ENCODE measurements around the gene CD93.

CD93 gene

GRCh38 chr20:23072892-23073586 is 13.1 kb downstream of the CD93 start:
- H3K27me3 ChIP-seq = no peaks in the 10 kb centered on the region
- no peaks in the 10 kb centered on the region for H3K9me3 ChIP-seq
- no peaks in the 10 kb centered on the region for H3K4me1 ChIP-seq
- no peaks in the 10 kb centered on the region for H3K36me3 ChIP-seq
- no peak overlapping the region for H3K4me3 ChIP-seq
- no peak for DNase-seq
- intact Hi-C loops (cut with DNase I; ENCODE audit: low total_unique reads) = no loop called here
- TF ChIP-seq CTCF (IDR thresholded peaks at IDR 0.05) = no peak
- no peak overlapping the region for H3K27ac ChIP-seq

DNA sequence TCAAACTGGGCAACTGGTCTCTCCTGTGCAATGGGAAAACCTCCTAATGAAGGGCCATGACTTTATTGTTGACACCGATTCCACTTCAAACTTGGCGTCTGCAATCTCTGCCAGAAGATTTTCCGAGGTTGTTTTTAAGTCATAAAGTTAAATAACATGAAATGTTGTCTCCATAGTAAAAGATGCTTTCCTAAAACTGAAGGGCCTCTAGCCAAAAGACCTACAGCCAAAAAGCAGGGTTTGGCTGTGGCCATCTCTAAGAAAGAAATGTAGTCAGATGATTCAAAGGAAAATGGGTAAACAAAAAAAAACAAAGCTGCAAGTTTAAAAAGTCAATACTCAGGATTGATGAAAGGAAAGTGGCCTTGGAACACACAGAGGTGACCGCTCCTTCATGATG is 14.1 kb downstream of the CD93 start:
- H3K4me3 ChIP-seq = no peak overlapping the region
- H3K4me1 ChIP-seq = no peaks in the 10 kb centered on the region
- DNase-seq = no peak
- H3K27ac ChIP-seq = no peak overlapping the region
- H3K27me3 ChIP-seq = no peaks in the 10 kb centered on the region
- intact Hi-C loops (cut with DNase I; ENCODE audit: low total_unique reads) = no loop called here
- H3K36me3 ChIP-seq = no peaks in the 10 kb centered on the region
- TF ChIP-seq CTCF (IDR thresholded peaks at IDR 0.05) = no peak
- H3K9me3 ChIP-seq = no peaks in the 10 kb centered on the region

GRCh38 chr20:23071398-23071797 is 14.7 kb downstream of the CD93 start:
- DNase-seq = no peak
- TF ChIP-seq CTCF (IDR thresholded peaks at IDR 0.05) = no peak
- H3K9me3 ChIP-seq = no peaks in the 10 kb centered on the region
- no peaks in the 10 kb centered on the region for H3K4me1 ChIP-seq
- intact Hi-C loops (cut with DNase I; ENCODE audit: low total_unique reads) = no loop called here
- no peak overlapping the region for H3K4me3 ChIP-seq
- no peaks in the 10 kb centered on the region for H3K36me3 ChIP-seq
- H3K27me3 ChIP-seq = no peaks in the 10 kb centered on the region
- no peak overlapping the region for H3K27ac ChIP-seq

GRCh38 chr20:23069108-23069507 is 17.0 kb downstream of the CD93 start:
- no peak overlapping the region for H3K27ac ChIP-seq
- TF ChIP-seq CTCF (IDR thresholded peaks at IDR 0.05) = no peak
- H3K27me3 ChIP-seq = no peaks in the 10 kb centered on the region
- intact Hi-C loops (cut with DNase I; ENCODE audit: low total_unique reads) = no loop called here
- H3K36me3 ChIP-seq = no peaks in the 10 kb centered on the region
- no peak for DNase-seq
- no peaks in the 10 kb centered on the region for H3K9me3 ChIP-seq
- no peak overlapping the region for H3K4me3 ChIP-seq
- H3K4me1 ChIP-seq = no peaks in the 10 kb centered on the region

GRCh38 chr20:23068283-23068682 is 17.8 kb downstream of the CD93 start:
- Histone ChIP-seq H3K4me1 (peaks cover 0 to 5% (median 2%) of the 10 kb centered on the region in 4 donors), H3K27ac (no peak overlapping the region), H3K9me3 (no peaks in the 10 kb centered on the region), H3K4me3 (no peak overlapping the region), H3K27me3 (no peaks in the 10 kb centered on the region), H3K36me3 (no peaks in the 10 kb centered on the region)
- TF ChIP-seq CTCF (IDR thresholded peaks at IDR 0.05) = no peak
- DNase-seq = no peak
- intact Hi-C loops (cut with DNase I; ENCODE audit: low total_unique reads) = no loop called here

DNA sequence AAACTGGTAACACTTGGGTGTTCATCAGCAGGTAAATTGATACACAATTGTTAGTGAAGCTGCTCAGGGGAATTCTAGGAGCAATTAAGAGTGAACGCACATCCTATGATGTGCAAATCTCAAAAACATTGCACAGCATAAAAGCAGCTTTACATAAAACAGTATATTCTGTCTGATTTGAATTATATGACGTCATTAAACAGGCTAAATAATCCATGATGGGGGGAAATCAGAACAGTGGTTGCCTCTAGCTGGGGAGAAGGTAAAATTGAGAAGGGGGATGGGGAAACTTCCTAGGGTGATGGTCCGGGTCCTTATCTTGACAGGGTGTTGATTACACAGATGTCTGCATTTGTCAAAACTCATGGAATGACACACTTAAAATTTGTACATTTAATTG is 19.4 kb downstream of the CD93 start:
- H3K4me1 ChIP-seq = peaks cover 0 to 20% (median 13%) of the 10 kb centered on the region in 4 donors
- intact Hi-C loops (cut with DNase I; ENCODE audit: low total_unique reads) = no loop called here
- H3K36me3 ChIP-seq = no peaks in the 10 kb centered on the region
- no peak for TF ChIP-seq CTCF (IDR thresholded peaks at IDR 0.05)
- no peaks in the 10 kb centered on the region for H3K9me3 ChIP-seq
- H3K27me3 ChIP-seq = no peaks in the 10 kb centered on the region
- no peak overlapping the region for H3K27ac ChIP-seq
- H3K4me3 ChIP-seq = no peak overlapping the region
- no peak for DNase-seq
